Esophagus muscularis mucosa (tissue), 4 donors: ENCODE data around the gene B3GNT7. TPM values are rescaled to one million over a fixed set of nuclear protein-coding genes. Genes with fewer than 3 reads are reported as not detected.

Experiments used
- DNase-seq: peaks from one replicate; pipeline ENCODE4 v3.0.0-alpha.2; 2017; ENCODE audit errors: extremely low spot score
- H3K27ac ChIP-seq, 4 donors: fragments of 200-600 bp; sonication (generic); replicated peaks in 1 of 4; 1 replicate in 3 of 4; 2 replicates in 1 of 4; pipeline ENCODE4 v1.5.1; 2016 to 2019; ENCODE audit warnings: mild to moderate bottlenecking in 1 of 4
- H3K27me3 ChIP-seq, 4 donors: fragments of 200-600 bp; sonication (generic); one replicate each; pipeline versions ENCODE4 v1.5.1 to v1.6.0; 2016 to 2019
- H3K36me3 ChIP-seq, 4 donors: fragments of 200-600 bp; sonication (generic); one replicate each; pipeline ENCODE4 v1.5.1; 2016 to 2019
- H3K4me1 ChIP-seq, 4 donors: fragments of 200-600 bp; sonication (generic); one replicate each; pipeline ENCODE4 v1.5.1; 2016 to 2019
- H3K4me3 ChIP-seq, 4 donors: fragments of 200-600 bp; sonication (generic); 1 replicate in 2 of 4; 2 replicates in 2 of 4; pipeline ENCODE4 v1.5.1; 2016 to 2019; ENCODE audit warnings: mild to moderate bottlenecking in 4 of 4, moderate library complexity in 1 of 4
- H3K9me3 ChIP-seq, 4 donors: fragments of 200-600 bp; sonication (generic); 1 replicate in 3 of 4; 2 replicates in 1 of 4; pipeline ENCODE4 v1.5.1; 2016 to 2019
- EP300 ChIP-seq: sonication (generic); formaldehyde crosslinking; IDR thresholded peaks from one replicate; pipeline ENCODE4 v1.6.1; 2017; ENCODE audit warnings: antibody characterized with exemption
- POLR2A ChIP-seq: fragments of 450-650 bp; IDR thresholded peaks from one replicate; pipeline ENCODE4 v1.6.1; 2017; ENCODE audit warnings: antibody characterized with exemption, moderate library complexity, mild to moderate bottlenecking, low read depth
- POLR2AphosphoS5 ChIP-seq, 2 donors: sonication (generic); formaldehyde crosslinking; IDR thresholded peaks; one replicate each; pipeline ENCODE4 v1.6.1; 2017; ENCODE audit warnings: antibody characterized with exemption in 2 of 2
- WGBS: methylation state at CpG from one replicate; pipeline ENCODE4 v1.1.5; 2018; 5-methylcytosine and 5-hydroxymethylcytosine counted together
- intact Hi-C: fragments of 100-400 bp; cut with DNase I; formaldehyde crosslinking; loops from one replicate; pipeline ENCODE4 v1.15.1; 2023
- total RNA-seq, 4 donors: library from RNA; depleted of rRNA; stranded (reverse); fragments of >200 nt; gene quantifications; one replicate each; pipeline versions ENCODE4 v1.1.0 to v1.2.1, GENCODE V29; 2016
- TF ChIP-seq, protein P1 (sequence below), 3 experiments: fragments of 200-600 bp in 2 of 3; fragments of 450-650 bp in 1 of 3; sonication (generic) in 2 of 3; IDR thresholded peaks; one replicate each; pipeline ENCODE4 v1.5.1; 2017 to 2019; ENCODE audit warnings: antibody characterized with exemption in 3 of 3, mild to moderate bottlenecking in 2 of 3, moderate library complexity in 1 of 3

B3GNT7 gene
- total RNA-seq, 4 donors from 2014 or later: 3.7 to 7.0 (median 4.5) TPM

DNA sequence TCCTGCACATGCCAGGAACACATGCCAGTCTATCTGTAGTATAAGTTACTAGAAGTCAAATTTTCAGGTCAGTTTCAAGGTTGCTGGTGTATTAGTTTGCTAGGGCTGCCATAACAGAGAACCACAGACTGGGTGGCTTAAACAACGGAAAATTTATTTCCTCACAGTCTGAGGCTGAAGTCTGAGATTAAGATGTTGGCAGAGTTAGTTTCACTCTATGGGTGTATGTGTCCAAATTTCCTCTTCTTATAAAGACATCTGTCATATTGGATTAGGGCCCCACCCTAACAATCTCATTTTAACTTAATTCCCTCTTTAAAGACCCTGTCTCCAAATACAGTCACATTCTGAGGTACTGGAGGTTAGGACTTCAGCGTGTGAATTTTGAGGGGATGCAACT, 26.5 kb downstream of the B3GNT7 start:
- no peaks in the 10 kb centered on the region for H3K4me1 ChIP-seq
- H3K27ac ChIP-seq: no peak overlapping the region
- H3K4me3 ChIP-seq: no peak overlapping the region
- peaks cover 0 to 3% (median 0%) of the 10 kb centered on the region in 4 donors for H3K27me3 ChIP-seq
- intact Hi-C loops: no loop called here
- no peaks in the 10 kb centered on the region for H3K9me3 ChIP-seq
- TF ChIP-seq, protein P1, sequence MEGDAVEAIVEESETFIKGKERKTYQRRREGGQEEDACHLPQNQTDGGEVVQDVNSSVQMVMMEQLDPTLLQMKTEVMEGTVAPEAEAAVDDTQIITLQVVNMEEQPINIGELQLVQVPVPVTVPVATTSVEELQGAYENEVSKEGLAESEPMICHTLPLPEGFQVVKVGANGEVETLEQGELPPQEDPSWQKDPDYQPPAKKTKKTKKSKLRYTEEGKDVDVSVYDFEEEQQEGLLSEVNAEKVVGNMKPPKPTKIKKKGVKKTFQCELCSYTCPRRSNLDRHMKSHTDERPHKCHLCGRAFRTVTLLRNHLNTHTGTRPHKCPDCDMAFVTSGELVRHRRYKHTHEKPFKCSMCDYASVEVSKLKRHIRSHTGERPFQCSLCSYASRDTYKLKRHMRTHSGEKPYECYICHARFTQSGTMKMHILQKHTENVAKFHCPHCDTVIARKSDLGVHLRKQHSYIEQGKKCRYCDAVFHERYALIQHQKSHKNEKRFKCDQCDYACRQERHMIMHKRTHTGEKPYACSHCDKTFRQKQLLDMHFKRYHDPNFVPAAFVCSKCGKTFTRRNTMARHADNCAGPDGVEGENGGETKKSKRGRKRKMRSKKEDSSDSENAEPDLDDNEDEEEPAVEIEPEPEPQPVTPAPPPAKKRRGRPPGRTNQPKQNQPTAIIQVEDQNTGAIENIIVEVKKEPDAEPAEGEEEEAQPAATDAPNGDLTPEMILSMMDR (IDR thresholded peaks at IDR 0.05): no peak
- TF ChIP-seq POLR2AphosphoS5 (IDR thresholded peaks at IDR 0.05) (no peak), POLR2A (no peak)
- no peaks in the 10 kb centered on the region for H3K36me3 ChIP-seq
- 84% methylated on average over 2 of the region's 2 CpGs for WGBS
- no peak for DNase-seq

DNA sequence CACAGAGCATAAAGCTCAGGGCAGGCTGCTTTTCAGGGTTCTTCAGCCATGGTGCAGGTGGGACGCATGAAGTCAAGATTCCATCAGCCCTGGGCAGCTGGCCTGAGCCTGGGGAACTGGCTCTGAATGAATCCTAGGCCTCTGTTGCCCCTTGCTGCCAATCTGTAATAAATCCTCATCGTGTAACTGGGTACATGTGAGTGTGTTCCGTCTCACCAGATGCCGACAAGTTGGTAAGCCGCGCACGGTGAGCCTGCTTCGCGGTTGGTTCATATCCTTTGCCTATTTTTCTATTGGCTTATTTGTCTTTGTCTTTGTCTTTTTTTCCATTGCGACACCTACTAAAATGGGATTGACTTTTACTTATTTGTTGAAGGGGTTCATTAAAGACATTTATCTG, 27.7 kb downstream of the B3GNT7 start:
- WGBS: 89% methylated on average over 10 of the region's 10 CpGs
- Histone ChIP-seq H3K27me3 (peaks cover 0 to 3% (median 0%) of the 10 kb centered on the region in 4 donors), H3K27ac (no peak overlapping the region), H3K4me1 (no peaks in the 10 kb centered on the region), H3K9me3 (no peaks in the 10 kb centered on the region), H3K36me3 (no peaks in the 10 kb centered on the region), H3K4me3 (no peak overlapping the region)
- no peak for DNase-seq
- intact Hi-C loops: no loop called here
- no peak for TF ChIP-seq EP300
- TF ChIP-seq POLR2AphosphoS5 (IDR thresholded peaks at IDR 0.05): no peak
- TF ChIP-seq POLR2A: no peak
- TF ChIP-seq, protein P1 (IDR thresholded peaks at IDR 0.05): no peak

DNA sequence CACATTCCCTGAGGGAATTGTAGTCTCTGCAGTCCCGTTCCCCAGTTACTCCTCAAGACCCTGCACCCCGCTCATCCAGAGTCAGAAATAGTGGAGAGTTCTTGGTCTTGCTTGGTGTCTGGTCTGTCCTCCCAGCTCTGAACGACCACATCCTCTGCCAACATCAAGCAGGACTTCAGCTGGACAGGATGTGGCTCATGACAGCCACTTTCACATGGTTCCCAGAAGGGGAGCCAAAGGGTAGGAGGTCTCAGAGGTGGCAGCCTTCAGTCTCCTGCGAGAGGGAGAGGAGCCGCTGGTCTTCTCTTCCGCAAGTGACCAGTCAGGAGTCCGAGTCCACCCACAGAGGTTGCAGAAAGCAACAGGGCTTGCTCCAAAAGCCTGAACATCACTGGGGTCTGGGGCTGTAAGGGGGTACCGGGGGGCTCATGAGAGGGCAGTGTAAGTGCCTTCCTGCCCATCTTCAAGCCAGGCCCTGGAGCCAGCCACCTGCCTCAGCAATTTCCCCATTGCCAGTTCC, 29.8 kb downstream of the B3GNT7 start:
- Histone ChIP-seq H3K4me1 (no peaks in the 10 kb centered on the region), H3K27me3 (no peaks in the 10 kb centered on the region), H3K27ac (no peak overlapping the region), H3K4me3 (no peak overlapping the region), H3K9me3 (no peaks in the 10 kb centered on the region), H3K36me3 (no peaks in the 10 kb centered on the region)
- DNase-seq: no peak
- TF ChIP-seq EP300: no peak
- TF ChIP-seq, protein P1 (IDR thresholded peaks at IDR 0.05): no peak
- no peak for TF ChIP-seq POLR2AphosphoS5 (IDR thresholded peaks at IDR 0.05)
- no peak for TF ChIP-seq POLR2A
- 64% methylated on average over 5 of the region's 8 CpGs for WGBS
- intact Hi-C loops: no loop called here

DNA sequence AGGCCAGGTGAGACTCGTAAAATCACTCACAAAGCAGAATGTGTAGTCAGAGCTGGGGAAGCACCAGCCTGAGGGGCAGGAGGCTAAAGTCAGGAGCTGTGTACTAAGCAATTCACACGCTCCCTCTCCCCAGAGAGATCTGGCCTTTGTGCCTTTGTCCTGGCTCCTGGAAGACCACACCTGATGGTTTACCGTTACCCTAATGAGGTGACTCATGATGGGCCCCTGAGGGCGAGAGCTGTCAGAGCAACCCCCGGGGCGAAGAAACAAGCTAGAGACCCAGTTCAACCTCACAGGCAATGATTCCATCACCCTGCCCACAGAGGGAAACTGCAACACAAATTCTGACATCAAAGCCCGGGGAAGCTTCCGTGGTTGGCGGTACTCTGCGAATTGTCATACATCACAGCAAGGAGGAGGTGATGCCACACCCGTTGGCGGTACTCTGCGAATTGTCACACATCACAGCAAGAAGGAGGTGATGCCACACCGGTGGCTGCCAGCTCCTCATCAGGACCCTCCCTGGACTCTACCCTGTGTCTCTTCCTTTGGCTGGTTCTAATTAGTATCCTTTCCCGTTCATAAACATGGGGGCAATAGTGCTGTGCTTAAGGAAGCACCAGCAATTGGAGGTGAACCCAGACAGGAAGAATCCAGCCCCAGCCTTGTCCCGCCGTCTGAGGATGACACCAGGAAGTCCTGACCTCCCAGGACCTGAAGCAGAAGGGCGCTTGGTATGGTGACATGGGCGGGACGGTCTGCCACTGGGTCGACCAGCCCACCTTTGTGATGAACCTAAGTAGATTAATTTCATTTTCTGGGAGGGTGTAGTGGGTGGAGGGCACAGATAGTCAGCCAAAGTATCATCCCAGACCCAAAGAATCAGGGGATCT, 30.5 kb downstream of the B3GNT7 start:
- Histone ChIP-seq H3K4me3 (no peak overlapping the region), H3K4me1 (no peaks in the 10 kb centered on the region), H3K36me3 (no peaks in the 10 kb centered on the region), H3K27me3 (no peaks in the 10 kb centered on the region), H3K9me3 (no peaks in the 10 kb centered on the region), H3K27ac (no peak overlapping the region)
- TF ChIP-seq, protein P1 (IDR thresholded peaks at IDR 0.05): no peak
- no peak for TF ChIP-seq EP300
- no peak for TF ChIP-seq POLR2AphosphoS5 (IDR thresholded peaks at IDR 0.05)
- TF ChIP-seq POLR2A: no peak
- DNase-seq: no peak
- intact Hi-C loops: no loop called here
- 68% methylated on average over 14 of the region's 21 CpGs for WGBS
